GM06990 (cell line): ENCODE data around the gene VEGFA.

Experiments
- DNase-seq: peaks from one replicate; pipeline ENCODE4 v3.0.0-alpha.2; 2011; ENCODE audit not compliant: insufficient read length; ENCODE audit errors: extremely low read depth
- H3K27me3 ChIP-seq: replicated peaks from 2 replicates; pipeline ENCODE4 v1.6.0; 2011; ENCODE audit warnings: low read length; ENCODE audit not compliant: control insufficient read depth, insufficient read depth
- H3K36me3 ChIP-seq: 2 replicates; pipeline ENCODE4 v1.5.1; 2011; ENCODE audit warnings: low read length; ENCODE audit not compliant: control insufficient read depth, insufficient read depth
- H3K4me3 ChIP-seq: replicated peaks from 2 replicates; pipeline ENCODE4 v1.5.1; 2011; ENCODE audit warnings: low read depth, mild to moderate bottlenecking, control low read depth, low read length
- CTCF ChIP-seq: IDR thresholded peaks from 2 replicates; pipeline ENCODE4 v1.5.1; 2011; ENCODE audit warnings: low read length, control low read depth, mild to moderate bottlenecking, inconsistent platforms; ENCODE audit not compliant: insufficient read depth, poor library complexity, severe bottlenecking

Gene VEGFA

GRCh38 chr6:43823390-43823789 is 53.4 kb downstream of the VEGFA start:
- DNase-seq = no peak
- Histone ChIP-seq H3K4me3 (no peak overlapping the region), H3K36me3 (no peaks in the 10 kb centered on the region), H3K27me3 (no peaks in the 10 kb centered on the region; the same call in 1 of the 2 replicates)
- TF ChIP-seq CTCF = no peak

DNA sequence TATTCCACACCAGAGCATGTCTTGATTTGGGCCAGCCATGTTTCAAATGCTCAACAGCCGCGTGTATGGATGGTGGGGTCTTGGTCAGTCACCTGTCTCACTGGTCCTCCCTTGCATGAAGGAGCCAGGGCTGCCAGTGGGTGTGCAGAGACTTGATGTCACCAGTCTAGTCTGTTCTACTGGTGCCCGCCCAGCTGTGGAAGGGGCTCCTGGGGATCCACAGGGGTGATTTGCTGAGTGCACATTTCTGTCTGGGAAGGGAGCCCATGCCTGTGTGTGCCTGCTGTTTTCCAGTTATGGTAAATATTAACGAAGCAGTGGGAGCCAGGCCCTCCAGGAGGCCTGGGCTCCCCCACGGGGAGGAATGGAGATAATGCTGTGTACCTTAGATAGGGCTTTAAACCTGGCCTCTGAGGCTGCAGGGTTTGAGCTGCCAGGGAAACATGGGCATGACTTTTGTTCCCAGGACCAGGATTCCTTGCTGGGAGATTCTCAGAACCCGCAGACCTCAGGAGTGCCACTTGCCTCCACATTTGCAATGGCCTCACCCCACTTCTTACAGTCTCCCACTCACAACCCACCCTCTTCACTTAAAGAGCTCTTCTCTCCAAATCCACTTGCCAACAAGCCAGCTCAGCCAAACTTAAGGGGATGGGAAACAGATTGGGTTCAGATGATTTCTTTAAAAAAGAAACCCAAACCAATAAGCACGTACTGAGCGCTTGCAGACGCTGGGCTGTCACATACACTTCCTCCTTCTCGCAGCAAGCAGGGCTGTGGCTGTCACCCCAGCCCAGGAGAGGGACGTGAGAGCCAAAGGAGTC is 54.1 kb downstream of the VEGFA start:
- no peak for DNase-seq
- TF ChIP-seq CTCF = no peak

DNA sequence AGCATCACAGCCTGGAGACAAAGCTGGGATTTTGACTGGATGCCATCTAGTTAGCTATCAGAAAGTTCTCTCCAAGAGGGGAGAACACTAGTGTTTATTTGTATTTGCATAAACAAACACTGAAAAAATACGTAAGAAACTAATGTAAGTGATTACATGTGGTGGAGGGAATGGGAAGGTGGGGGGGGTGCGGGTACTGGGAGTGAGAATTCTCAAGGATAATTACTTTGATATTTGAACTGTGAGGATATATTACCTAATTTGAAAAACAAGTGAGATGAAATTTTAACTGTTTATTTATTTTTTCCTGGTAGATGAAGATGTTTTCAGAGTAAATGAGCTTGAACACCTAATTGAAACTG is 54.7 kb downstream of the VEGFA start:
- H3K36me3 ChIP-seq = no peaks in the 10 kb centered on the region
- H3K27me3 ChIP-seq = no peaks in the 10 kb centered on the region; the same call in 1 of the 2 replicates
- no peak for TF ChIP-seq CTCF
- no peak for DNase-seq
- no peak overlapping the region for H3K4me3 ChIP-seq

More for the DNA sequence above, 54.1 kb downstream of the VEGFA start:
- Histone ChIP-seq H3K27me3 (no peaks in the 10 kb centered on the region; the same call in 1 of the 2 replicates), H3K36me3 (no peaks in the 10 kb centered on the region), H3K4me3 (no peak overlapping the region)

DNA sequence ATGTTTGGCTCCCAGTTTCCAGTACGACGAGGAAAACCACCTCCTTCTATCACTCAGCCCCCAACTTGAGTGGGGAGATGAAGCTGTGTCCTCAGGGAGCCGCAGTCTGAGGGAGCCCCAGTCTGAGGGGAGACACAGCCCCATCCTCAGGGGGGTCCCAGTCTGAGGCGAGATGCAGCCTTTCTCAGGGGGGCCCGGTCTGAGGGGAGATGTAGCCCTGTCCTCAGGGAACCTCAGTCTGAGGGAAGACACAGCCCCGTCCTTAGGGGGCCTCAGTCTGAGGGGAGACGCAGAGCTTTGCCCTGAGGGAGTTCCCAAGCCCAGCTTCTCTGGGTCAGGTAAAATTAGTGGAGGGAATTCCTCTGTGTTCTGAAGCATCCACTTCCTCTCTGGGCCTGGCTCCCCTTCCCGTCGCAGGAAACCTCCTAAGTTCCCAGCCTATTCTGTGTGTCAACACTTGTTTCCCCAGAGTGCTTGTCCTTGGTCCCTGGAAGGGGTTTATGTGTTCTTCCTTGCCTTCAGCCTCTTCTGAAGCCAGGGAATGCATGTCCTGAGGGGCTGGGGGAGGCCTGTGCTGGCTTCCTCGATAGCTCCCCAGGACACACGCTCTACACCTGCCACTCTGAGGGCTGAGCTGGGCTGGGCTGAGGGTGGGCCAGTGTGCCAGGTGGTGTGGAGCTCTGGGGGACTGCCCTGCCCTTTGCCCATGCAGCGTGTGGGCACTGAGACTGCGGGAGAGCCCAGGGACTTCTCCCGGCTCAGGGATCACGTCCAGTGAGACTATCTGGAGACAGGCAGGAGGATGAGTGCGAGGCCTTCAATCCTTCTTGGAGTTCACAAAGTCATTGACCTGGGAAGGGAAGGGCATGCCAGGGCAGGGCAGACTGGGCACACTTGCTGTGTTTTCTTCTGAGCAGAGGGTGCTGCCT is 55.4 kb downstream of the VEGFA start:
- H3K27me3 ChIP-seq = no peaks in the 10 kb centered on the region; the same call in 1 of the 2 replicates
- no peaks in the 10 kb centered on the region for H3K36me3 ChIP-seq
- DNase-seq = no peak
- TF ChIP-seq CTCF = no peak
- no peak overlapping the region for H3K4me3 ChIP-seq

- no peaks in the 10 kb centered on the region; the same call in 1 of the 2 replicates for H3K27me3 ChIP-seq
- DNase-seq = no peak
- H3K4me3 ChIP-seq = no peak overlapping the region
- H3K36me3 ChIP-seq = no peaks in the 10 kb centered on the region
- TF ChIP-seq CTCF = no peak
Observed at GRCh38 chr6:43826730-43827129, 56.7 kb downstream of the VEGFA start.
